HCEC 1CT (cell line): ENCODE measurements around the gene EIF4E2.

Experiments
- DNase-seq: peaks from one replicate; pipeline ENCODE4 v3.0.0-alpha.2; 2017

The EIF4E2 gene

GRCh38 chr2:232603283-232603682 is 52.8 kb downstream of the EIF4E2 start:
- no peak for DNase-seq

DNA sequence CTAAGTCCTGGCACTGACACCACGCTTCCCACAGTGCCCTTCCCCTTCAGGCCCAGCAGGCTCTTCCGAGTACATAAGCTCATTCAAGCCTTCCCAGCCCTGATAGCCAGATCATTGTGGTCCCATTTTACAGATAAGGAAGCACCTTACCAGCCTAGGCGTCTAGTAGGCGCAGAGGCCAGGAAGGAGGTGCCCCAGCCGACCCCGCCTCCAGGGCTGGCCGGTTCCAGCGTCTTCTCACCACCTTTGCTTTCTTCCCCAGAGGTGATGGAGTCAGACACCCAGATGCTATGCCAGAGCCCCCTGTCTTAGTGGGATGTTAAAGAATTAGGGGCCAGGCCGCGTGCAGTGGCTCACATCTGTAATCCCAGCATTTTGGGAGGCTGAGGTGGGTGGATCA is 54.0 kb downstream of the EIF4E2 start:
- DNase-seq: no peak

DNA sequence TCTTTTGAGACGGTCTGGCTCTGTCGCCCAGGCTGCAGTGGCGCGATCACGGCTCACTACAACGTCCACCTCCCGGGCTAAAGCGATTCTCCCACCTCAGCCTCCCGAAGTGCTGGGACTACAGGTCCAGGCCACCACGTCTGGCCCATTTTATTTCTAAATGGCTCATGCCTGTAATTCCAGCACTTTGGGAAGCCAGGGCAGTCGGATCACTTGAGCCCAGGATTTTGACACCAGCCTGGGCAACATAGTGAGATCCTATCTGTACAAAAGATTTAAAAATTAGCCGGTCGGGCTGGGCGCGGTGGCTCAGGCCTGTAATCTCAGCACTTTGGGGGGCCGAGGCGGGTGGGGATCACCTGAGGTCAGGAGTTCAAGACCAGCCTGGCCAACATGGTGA is 56.5 kb downstream of the EIF4E2 start:
- no peak for DNase-seq

GRCh38 chr2:232609607-232610006 is 59.1 kb downstream of the EIF4E2 start:
- no peak for DNase-seq

DNA sequence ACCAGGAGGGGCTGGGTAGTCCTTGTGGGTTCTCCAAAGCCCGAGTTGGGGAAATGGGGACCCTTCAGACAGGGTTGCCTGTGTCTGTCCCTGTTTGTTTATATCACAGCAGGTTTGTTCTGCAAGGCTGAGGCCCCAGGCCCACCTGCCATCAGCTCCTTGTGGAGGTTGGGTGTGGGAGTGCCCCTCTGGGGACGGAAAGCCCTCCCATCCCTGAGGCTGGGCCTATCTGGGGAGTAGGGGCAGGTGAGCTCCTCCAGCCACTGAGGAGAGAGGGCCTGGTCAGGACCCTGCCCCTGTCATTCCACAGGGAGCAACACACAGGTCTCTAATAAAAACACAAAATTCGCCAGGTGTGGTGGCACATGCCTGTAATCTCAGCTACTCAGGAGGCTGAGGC is 59.6 kb downstream of the EIF4E2 start:
- DNase-seq: no peak

- DNase-seq: no peak
These were observed 60.6 kb downstream of the EIF4E2 start for GRCh38 chr2:232611061-232611460.

DNA sequence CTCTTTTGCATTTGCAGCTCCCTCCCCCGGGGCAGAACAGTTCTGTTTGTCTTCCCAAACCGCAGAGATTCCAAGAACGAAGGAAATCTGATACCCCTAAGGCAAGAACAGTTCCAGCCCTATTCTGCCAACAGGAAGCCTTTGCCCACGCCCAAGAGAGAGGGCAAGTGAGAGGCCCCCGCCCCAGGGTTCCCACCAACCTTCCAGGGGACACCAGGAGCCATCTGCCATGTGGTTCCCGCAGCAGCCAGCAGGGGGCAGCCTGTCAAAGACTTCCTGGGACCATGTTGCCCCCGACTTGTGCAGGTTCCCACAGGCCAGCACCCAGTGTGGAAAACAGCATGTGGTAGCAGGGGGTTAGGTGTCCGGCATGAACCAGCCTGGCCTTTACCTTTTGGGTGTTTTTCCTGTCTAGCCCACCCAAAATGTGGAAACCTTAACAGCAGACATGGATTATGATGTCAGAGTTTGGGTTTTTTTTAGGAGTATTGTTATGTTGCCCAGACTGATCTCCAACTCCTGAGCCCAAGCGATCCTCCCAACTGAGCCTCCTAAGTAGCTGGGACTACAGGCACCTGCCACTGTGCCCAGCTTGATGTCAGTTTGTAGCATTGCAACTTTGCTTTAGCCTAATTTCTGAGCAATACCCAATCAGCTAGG is 61.2 kb downstream of the EIF4E2 start:
- peak; percentile 4 for DNase-seq

- DNase-seq: no peak
These were observed 63.1 kb downstream of the EIF4E2 start for GRCh38 chr2:232613538-232614134.

DNA sequence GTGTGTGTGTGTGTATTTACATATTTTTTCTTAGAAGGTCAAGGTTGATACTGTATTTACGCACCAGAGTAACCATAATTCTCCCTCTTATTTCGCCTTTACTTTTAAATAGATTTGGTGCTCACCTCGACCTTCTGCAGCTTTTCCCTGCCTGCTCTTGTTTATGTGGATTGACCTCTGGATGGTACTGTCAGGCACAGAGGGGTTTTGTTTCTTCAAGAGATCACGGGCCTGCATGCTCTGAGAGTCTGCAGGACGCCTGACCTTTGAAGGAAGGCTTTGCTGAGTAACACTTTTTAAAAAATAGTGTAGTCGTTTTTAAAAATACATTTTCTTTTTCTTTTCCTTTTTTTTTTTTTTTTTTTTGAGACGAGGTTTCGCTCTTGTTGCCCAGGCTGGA is 64.8 kb downstream of the EIF4E2 start:
- DNase-seq: no peak
